GM21390 (cell line): Measurements from ENCODE around the gene PHF5A.
"Not testable (repeated sequence)": the region's sequence is repeated elsewhere in the genome, so short reads cannot be mapped to it uniquely, and the experiment has no call there.

Source experiments
- ATAC-seq: cut with Tn5 transposase; IDR thresholded peaks from one replicate; pipeline ENCODE4 v1.9.1; 2021; ENCODE audit not compliant: unreplicated experiment

Gene PHF5A

GRCh38 chr22:41447435-41448188 is 20.9 kb downstream of the PHF5A start:
- ATAC-seq, result no peak

- peak; percentile 32 for ATAC-seq
Measured at GRCh38 chr22:41446639-41447434, 21.7 kb downstream of the PHF5A start, which contains the start of gene TOB2. Gene TOB2, minus strand, starts transcription at chr22:41446801. Its CDS starts 9,456 bp downstream, at chr22:41437345.

GRCh38 chr22:41446057-41446501 is 22.4 kb downstream of the PHF5A start:
- ATAC-seq, result no peak

- ATAC-seq, result no peak
Measured at GRCh38 chr22:41445129-41446056, 23.1 kb downstream of the PHF5A start.

GRCh38 chr22:41444360-41445128 is 23.9 kb downstream of the PHF5A start:
- peak; percentile 46 for ATAC-seq

GRCh38 chr22:41442240-41442792 is 26.2 kb downstream of the PHF5A start:
- ATAC-seq, result no peak

- not testable (repeated sequence) for ATAC-seq
Measured at GRCh38 chr22:41440511-41440910, 28.0 kb downstream of the PHF5A start.

- no peak for ATAC-seq
Measured at GRCh38 chr22:41437198-41437597, 31.3 kb downstream of the PHF5A start.

- ATAC-seq, result no peak
Measured at GRCh38 chr22:41436322-41437113, 32.0 kb downstream of the PHF5A start.

GRCh38 chr22:41435560-41435959 is 32.9 kb downstream of the PHF5A start:
- ATAC-seq, result no peak

GRCh38 chr22:41434361-41435003 is 34.0 kb downstream of the PHF5A start:
- ATAC-seq, result not testable (repeated sequence)

- not testable (repeated sequence) for ATAC-seq
Measured at GRCh38 chr22:41433480-41433879, 35.0 kb downstream of the PHF5A start.

GRCh38 chr22:41431656-41432055 is 36.8 kb downstream of the PHF5A start:
- ATAC-seq, result no peak

- no peak for ATAC-seq
Measured at GRCh38 chr22:41429951-41430332, 38.5 kb downstream of the PHF5A start.

- ATAC-seq, result no peak
Measured at GRCh38 chr22:41429232-41429950, 39.1 kb downstream of the PHF5A start.

- ATAC-seq, result no peak
Measured at GRCh38 chr22:41425660-41426365, 42.7 kb downstream of the PHF5A start.

GRCh38 chr22:41418717-41419116 is 49.8 kb downstream of the PHF5A start:
- ATAC-seq, result no peak
